GM19467 (cell line): ENCODE data around the gene PRRX1.

ENCODE experiments used
- ATAC-seq: cut with Tn5 transposase; IDR thresholded peaks from one replicate; pipeline ENCODE4 v1.9.1; 2021; ENCODE audit warnings: mild to moderate bottlenecking, moderate library complexity; ENCODE audit not compliant: unreplicated experiment

Gene PRRX1

DNA sequence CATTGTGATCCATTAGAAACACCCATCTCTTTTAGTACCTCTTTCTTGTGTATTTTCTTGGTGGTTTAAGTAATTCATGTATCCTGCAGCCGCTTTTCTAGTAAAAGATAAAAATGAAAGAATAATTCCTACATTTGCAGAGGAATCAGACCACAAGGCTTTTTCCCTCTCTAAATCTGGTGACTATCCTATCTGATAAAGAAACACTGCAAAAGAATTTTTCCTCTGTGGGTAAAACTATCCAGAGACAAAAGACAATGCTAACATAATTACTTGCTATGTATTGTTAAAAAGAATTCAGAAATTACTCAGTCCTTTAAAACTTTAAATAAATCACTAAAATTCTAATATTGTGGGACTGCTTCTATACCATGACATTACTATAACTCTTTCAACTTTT lies 51.0 kb downstream of the PRRX1 start:
- no peak for ATAC-seq

DNA sequence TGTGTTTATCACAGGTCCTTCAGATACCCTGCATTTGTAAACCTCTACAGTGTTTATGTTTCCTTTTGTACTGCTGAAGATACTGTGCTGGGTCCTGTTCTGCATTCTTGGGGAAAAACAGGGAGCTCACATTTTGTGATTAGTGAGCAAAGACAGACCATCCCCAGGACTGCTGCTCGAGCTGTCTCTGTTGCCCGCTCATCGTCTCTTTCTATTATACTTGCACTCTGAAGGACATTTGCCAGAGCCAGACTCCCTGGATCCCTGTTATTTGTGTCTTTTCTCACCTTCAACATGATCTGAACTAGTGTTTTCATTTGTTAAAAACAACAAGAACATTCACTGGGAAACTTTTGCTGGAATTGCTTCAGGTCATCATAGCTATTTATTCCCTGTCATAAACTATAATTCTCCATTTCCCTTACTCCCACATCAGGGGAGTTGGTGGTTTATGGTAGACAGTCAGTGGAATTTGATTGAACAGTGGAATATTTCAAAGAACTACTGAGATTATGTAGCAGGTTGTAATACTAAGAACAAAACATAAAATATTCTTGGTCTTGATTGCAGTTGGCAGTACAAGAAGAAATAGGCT lies 53.0 kb downstream of the PRRX1 start:
- ATAC-seq, result no peak

DNA sequence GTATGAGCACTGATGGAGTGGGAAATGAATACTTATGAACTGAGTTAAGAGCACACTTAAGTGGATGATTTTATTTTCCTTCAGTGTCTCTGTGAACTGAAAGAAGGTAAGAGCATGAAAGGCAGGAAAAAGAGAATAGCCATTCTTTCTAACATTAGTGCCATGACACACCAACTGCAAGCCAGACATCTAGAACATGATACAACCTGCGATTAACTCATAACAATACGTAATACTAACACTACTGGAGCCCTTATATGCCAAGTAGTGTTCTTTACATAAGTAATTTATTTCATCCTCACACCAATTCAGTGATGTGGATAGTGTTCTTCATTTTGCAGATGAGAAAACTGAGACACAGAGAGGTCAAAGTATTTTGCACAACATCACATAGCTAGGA lies 56.7 kb downstream of the PRRX1 start:
- no peak for ATAC-seq

DNA sequence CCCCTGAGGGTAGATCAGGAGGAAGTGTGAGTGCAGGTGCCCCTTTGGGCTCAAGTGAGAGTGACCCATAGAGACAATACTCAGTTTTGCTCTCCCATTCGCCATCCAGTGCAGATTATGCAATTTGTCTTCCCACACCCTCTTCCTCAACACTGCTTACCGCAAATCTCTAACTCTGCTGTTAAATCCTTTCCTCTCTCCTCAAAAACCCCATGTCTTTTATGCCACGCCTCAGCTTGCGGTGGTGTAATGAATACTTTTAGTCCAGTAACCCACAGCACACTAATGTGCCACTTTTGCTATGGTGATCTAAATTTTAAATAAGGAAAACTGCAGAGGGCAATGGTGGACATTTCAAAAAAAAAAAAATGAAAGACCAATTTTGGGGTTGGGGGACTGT lies 57.7 kb downstream of the PRRX1 start:
- no peak for ATAC-seq

DNA sequence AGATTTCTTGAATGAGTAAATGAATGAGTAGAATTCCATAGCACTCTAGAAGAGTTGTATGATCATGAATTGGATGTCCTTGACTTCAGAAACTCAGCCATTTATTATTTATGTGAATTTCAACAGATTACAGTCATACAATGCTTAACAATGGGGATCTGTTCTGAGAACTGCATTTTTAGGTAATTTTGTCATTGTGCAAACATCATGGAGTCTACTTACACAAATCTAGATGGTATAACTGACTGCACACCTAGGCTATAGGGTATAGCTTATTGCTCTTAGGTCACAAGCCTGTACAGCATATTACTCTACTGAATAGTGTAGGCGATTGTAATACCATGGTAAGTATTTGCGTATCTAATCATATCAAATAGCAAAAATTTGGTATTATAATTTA lies 59.6 kb downstream of the PRRX1 start:
- no peak for ATAC-seq

DNA sequence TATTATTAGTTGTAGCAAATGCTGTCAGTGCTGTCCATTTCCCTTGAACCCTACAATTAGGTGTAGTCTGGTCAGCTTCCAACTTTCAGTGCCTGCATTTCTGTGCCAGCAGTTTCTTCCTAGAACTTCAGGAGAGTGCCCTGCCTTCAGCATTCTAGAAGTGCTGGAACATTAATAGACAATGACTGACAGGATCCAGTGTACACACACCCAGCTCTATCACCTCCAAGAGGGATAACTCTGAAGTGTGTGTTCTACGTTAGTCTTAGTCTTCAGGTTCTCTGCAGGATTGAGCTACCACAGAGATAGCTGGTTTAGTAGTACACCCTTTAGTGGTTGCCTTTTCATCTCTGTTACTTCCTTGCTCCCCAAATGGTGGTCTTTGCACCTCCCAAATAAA lies 61.4 kb downstream of the PRRX1 start:
- no peak for ATAC-seq

DNA sequence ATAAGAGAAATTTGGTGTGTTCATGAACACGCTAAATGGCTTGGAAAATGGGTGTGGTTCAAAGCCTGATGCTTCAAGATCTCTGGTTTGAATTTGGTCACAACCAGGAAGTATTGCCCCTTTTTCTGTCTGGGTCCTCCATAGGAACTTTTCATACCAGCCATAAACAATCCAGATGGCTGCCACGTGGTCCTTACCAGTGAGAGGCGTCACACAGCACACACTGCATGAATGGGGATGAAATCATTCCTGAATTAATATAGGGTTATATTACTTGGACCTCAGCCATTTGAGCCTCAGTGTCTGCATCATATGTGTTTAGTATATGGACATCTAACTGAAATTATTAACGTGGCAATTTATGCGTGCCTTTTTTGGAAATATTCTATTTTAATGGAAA lies 64.0 kb downstream of the PRRX1 start:
- no peak for ATAC-seq

DNA sequence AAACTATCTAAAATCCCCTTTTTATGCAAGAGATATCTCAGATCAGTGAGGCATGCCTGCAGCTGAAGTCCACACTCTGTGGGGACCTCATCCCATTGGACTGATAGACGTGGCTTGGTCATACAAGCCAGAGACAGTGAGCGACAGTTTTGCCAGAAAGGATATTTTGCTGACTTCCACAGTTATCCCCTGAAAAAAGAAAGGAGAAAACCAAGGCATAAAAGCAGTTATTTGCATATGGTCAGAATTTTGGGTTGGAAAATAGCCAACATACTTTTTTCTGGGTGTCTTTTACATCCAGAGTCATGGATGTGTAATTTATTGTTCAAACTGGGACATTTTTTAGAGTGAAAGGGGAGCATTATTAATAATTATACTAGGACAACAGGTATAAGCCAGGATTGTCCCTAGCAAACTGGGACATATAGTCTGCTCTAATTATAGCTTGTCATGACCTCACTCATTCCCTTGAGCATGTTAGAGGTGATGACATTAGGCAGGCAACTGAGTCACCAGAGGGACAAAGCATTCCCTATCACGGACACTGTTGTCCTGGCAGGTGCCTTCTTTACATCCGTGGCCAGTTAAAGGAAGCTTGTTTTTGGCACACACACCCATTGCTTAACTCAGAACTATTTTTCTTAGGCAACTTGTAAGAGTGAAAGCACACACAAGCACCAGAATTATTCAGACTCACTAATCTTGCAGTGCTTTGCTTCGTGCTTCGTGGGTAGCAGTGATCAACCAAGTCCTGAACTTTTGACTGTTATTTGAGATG lies 65.5 kb downstream of the PRRX1 start:
- ATAC-seq, result no peak

DNA sequence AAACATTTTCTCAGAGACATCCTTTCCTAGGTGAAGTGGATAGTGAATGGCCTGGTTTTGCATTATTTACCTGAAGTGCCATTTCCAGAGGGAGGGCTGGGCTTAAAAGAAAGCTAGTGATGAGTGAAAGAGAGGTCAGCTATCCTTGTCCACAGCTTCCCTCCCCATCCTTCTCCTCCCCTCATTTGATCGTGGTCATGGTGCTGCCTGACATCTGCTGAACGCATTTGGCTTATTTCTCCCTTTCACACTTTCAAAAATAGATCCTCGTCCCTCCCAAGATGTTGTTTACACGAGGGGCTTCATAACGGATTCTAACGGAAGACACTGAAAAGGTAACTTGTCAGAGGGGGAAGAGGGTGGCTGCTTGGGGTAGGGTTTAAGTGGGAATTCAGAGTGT lies 66.1 kb downstream of the PRRX1 start:
- ATAC-seq, result no peak

DNA sequence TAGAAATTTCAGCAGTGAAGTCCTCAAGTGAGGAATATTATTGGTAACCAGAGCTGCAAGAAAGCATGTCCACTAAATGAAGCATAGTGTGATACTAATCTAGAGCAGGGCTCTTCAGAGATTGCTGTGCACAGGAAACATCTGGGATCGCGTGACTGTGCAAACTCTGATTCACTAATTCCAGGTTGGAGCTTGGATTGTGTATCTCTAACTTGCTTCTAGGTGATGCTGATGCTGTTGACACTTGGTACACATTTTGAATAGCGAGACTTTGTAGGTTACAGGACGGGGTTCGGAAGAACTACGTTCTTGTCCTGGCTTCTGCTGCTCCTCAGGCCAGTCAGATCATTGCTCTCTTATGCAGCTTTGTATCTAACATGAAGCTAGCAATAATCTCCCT lies 66.5 kb downstream of the PRRX1 start:
- no peak for ATAC-seq

DNA sequence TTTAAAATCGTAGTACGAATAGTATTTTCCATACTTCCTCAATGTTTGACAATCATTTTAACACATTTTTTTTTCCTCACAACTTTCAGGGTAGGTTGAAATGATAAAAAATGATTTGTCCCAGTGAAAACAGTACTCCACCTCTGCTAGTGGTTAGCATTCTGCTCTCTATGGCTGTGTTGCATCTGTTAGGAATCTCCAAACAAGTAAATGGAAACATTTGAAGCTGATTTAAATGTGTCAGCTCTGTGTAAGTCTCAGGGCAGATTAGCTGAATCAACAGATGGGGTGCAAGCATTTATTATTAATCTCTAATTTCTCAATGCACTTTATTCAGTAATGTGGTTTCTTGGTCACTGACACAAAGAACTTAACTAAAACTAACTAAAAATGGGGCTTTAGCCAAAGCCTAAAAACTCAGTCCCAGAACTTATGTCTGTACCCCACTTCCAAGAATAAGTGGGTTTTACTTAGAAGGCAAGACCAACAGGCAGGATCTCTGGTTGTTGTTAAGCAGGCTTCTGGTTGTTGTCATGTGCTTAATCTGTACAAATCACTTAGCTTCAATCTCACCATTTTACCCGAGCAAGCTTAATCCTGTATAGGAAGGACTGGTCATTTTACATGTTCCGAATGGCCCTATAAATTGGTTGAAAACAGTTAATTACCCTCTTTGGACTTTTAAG lies 67.8 kb downstream of the PRRX1 start:
- no peak for ATAC-seq

DNA sequence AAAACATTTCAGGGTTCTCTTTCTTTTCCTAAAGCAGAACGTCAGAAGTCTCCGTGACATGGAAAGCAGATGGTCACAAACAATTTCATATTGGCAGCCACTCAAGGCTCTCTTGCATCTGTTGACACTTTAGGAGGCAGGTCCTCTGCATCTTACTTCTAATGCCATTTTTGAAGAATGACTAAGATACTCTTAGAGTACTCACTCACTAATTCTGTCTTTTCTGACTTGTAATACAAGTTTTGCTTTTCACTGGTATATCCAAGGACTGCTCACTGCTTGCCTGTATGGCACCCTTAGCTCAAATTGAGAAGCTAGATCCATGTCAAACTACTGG lies 68.3 kb downstream of the PRRX1 start:
- ATAC-seq, result no peak

DNA sequence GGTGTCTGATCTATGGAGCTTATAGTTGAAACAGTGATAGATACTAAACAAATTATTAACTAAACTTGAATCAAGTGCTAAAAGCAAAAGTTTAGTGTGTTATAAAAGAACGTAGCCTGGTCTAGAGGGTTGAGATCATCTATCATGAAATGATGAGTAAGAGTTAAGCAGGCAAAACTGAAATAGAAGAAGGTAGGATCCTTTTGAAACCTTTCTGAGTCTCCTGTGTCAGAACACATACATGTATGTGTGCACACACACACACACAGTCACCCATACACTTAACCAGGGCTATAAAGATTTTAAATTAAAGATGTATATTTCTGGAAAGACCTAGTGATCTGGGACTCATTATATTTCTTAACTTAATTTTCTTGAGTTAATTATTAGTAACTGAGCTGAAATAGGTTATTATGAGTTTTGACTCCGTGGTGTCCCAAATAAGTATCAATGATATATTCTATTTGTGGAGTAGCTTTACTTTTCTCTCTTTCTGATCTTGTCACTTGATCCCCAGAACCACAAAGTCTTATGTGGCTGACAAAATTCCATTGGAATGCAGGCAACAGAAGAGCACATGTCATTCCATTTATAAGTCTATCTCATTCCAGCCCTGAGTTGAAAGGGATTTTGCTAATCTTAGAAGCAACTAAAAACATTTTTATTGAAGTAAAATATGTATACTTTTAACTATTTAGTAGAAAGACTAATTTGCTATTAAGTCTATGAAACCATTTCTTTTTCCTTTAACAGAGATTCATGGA lies 70.7 kb downstream of the PRRX1 start:
- ATAC-seq, result no peak

DNA sequence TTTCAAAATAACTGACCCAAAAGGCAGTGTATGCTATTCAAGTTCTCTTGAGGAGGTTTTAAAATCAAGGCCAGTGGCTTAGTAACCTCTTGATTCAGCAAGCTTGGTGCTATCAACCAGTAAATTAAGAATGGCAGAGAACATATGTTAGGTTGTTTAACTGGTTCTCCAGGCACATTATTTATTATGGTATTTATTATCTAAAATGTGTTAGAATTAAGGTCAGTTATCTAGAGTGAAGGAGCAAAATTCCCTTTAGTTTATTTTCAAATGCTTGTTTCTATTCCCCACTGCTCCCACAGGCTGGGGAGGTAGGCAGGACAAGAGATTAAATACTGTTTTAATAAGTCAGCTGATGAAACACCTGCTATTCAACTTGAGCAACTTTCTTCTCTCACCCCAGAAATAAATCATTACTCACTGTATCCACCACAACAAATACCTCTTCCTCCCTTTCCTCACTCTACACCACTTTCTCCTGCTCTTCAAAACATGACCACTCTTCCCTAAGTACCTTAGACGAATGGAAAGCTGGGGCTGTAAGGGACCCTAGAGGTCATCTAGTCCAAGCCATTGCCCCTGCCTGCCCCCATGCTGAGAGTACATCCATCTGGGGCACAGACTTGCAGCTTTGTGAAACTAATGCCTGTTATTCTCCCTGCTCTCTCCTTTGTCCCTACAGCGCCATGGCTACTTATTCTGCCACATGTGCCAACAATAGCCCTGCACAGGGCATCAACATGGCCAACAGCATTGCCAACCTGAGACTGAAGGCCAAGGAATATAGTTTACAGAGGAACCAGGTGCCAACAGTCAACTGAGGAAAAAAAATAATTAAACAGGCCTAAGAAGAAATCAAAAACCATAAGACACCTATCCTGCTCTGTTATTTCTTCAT lies 71.7 kb downstream of the PRRX1 start:
- no peak for ATAC-seq

DNA sequence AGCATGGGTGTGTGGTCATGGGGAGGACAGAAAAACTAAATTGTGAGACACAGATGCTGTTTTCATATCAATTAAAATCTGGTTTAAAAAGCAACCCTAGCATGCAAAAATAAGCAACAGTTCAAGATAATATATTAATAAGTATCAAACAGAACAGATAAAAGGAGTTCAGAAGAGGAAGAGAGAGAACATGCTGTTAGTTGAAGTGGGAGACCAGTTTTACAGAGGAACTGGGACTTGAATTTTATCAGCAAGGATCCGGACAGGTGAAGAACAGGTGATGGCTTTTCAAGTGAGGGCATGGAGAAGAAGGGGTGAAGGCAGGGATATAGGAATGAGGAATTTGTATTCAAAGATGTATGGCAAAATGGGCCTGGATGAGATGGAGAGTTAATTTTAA lies 75.9 kb downstream of the PRRX1 start:
- no peak for ATAC-seq

DNA sequence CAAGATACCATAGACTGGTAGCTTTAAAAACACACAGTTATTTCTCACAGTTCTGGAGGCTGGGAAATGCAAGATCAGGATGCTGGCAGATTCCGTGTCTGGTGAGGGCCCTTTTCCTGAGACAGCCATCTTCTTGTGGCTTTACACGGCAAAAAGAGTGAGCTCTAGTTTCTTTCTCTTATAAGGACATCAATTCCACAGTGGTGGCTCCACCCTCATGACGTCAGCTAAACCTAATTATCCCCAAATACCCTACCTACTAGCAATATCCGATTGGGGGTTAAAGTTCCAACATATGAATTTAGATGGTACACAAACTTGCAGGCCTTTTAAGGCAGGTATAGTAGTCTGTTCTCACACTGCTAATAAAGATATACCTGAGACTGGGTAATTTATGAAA lies 77.7 kb downstream of the PRRX1 start:
- ATAC-seq, result no peak

DNA sequence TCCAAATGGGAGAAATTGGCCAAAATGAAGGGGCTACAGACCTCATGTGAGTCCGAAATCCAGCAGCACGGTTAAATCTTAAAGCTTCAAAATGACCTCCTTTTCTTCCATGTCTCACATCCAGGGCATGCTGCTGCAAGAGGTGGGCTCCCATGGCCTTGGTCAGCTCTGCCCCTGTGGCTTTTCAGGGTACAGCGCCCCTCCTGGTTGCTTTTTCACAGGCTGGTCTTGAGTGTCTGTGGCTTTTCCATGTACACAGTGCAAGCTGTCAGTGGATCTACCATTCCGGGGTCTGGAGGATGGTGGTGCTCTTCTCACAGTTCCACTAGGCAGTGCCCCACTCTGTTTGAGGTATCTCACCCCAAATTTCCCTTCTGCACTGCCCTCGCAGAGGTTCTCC lies 78.7 kb downstream of the PRRX1 start:
- no peak for ATAC-seq

DNA sequence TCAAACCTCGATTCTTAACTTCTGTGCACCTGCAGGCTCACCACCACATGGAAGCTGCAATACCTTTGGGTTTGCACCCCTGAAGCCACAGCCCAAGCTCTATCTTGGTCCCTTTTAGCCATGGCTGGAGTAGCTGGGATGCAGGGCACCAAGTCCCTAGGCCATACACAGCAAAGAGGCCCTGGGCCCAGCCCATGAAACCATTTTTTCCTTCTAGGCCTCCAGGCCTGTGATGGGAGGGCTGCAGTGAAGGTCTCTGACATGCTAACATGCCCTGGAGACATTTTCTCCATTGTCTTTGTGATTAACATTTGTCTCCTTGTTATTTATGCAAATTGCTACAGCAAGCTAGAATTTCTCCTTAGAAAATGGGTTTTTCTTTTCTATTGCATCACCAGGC lies 79.2 kb downstream of the PRRX1 start:
- ATAC-seq, result no peak

DNA sequence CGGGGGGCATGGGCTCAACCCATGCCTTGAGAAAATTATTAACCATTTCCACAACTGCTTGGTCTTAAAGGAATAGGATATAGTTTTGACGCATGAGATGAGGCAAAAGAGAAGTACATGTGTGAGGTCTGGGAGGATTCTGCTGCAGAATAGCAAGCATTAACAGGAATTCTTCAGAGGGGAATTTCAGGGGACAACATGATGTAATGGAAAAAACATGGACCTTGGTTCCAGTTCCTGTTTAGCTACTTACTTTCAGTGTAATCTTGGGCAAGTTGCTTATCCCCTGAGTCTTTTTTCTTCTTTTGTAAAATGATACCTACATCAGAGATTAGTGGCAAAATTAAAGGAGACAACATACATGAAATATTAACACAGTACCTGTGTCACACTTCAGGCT lies 85.6 kb downstream of the PRRX1 start:
- ATAC-seq, result no peak

DNA sequence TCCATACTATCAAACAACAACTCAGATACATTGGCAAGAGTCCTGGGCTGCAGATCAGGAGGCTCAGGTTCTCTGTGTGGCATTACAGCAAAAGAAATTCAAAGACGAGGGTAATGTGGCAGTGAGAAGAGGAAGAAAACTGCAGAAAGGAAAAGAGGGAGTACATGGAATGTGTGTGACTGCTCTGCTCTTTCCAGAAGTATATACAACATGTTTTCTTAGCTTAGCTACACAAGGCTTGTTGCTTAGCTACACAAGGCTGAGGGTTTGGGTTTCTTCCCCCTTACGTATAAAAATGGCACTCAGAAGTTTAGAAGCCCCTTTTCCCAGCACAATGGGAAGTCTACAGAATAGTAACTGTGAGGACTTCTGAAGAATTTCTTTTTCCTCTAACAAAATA lies 86.0 kb downstream of the PRRX1 start:
- no peak for ATAC-seq

DNA sequence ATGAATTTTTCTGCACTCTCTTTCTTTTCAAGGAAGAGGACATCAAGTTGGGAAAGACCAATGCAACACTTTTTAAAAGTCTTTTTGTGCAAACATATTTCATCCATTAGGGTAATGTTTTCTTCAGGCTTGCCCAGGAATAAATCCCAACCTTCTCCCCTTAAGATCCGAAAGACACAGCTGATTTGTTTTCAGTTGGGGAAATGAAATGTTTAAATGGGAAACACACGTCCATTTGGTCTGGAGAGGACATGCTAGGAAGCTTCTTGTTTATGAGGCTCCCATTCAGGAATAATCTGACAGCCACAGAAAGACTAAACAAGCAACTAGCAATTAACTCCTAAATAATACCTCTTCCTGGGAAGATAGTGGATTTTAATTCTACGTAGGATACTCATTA lies 91.9 kb downstream of the PRRX1 start:
- ATAC-seq, result no peak
